ENCODE results near the gene CGRRF1.
A peak's percentile ranks its signal among the peaks of the same experiment; 100 is the strongest.

The CGRRF1 gene

DNA sequence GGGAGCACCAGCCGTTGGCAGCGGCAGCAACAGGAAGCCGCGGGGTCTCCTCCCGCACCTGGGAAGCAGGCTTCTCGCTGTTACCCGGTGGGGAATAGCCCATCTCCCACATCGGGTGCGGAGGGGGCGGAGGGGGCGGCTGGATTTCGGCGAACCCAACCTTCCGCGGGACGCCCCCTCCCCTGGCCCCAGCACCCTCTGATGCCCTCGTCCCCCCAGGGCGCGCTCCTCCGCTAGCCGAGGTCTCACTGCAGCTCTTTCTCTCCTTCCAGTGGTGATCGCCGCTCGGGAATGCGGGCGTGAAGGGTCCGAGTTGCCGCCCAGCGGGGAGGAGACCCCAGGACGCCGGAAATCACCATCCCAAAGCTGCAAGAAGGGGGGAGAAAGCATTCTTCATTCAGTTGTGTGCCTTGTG is 57.5 kb downstream of the CGRRF1 start (continued):
- TF ChIP-seq BCL11B (tag by site-specific recombination; IDR thresholded peaks at IDR 0.05; ENCODE audit: low read depth) (no peak), ZNF169 (tag by site-specific recombination; IDR thresholded peaks at IDR 0.05) (no peak), ZIC2 (tag by site-specific recombination; IDR thresholded peaks at IDR 0.05) (peak; percentile 76), ZNF423 (tag by site-specific recombination; IDR thresholded peaks at IDR 0.05) (peak; percentile 43; the same call in 1 of the 2 replicates), ZNF501 (tag by site-specific recombination; IDR thresholded peaks at IDR 0.05) (peak; percentile 41; the same call in 1 of the 2 replicates), KLF9 (tag by site-specific recombination; IDR thresholded peaks at IDR 0.05; ENCODE audit: low read depth) (0 out of 2 replicates have a peak, but pooled peaks have one; percentile 16)
- TF ChIP-seq, protein P1, sequence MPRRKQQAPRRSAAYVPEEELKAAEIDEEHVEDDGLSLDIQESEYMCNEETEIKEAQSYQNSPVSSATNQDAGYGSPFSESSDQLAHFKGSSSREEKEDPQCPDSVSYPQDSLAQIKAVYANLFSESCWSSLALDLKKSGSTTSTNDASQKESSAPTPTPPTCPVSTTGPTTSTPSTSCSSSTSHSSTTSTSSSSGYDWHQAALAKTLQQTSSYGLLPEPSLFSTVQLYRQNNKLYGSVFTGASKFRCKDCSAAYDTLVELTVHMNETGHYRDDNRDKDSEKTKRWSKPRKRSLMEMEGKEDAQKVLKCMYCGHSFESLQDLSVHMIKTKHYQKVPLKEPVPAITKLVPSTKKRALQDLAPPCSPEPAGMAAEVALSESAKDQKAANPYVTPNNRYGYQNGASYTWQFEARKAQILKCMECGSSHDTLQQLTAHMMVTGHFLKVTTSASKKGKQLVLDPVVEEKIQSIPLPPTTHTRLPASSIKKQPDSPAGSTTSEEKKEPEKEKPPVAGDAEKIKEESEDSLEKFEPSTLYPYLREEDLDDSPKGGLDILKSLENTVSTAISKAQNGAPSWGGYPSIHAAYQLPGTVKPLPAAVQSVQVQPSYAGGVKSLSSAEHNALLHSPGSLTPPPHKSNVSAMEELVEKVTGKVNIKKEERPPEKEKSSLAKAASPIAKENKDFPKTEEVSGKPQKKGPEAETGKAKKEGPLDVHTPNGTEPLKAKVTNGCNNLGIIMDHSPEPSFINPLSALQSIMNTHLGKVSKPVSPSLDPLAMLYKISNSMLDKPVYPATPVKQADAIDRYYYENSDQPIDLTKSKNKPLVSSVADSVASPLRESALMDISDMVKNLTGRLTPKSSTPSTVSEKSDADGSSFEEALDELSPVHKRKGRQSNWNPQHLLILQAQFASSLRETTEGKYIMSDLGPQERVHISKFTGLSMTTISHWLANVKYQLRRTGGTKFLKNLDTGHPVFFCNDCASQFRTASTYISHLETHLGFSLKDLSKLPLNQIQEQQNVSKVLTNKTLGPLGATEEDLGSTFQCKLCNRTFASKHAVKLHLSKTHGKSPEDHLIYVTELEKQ (tag by site-specific recombination; IDR thresholded peaks at IDR 0.05; ENCODE audit: borderline replicate concordance), result no peak

DNA sequence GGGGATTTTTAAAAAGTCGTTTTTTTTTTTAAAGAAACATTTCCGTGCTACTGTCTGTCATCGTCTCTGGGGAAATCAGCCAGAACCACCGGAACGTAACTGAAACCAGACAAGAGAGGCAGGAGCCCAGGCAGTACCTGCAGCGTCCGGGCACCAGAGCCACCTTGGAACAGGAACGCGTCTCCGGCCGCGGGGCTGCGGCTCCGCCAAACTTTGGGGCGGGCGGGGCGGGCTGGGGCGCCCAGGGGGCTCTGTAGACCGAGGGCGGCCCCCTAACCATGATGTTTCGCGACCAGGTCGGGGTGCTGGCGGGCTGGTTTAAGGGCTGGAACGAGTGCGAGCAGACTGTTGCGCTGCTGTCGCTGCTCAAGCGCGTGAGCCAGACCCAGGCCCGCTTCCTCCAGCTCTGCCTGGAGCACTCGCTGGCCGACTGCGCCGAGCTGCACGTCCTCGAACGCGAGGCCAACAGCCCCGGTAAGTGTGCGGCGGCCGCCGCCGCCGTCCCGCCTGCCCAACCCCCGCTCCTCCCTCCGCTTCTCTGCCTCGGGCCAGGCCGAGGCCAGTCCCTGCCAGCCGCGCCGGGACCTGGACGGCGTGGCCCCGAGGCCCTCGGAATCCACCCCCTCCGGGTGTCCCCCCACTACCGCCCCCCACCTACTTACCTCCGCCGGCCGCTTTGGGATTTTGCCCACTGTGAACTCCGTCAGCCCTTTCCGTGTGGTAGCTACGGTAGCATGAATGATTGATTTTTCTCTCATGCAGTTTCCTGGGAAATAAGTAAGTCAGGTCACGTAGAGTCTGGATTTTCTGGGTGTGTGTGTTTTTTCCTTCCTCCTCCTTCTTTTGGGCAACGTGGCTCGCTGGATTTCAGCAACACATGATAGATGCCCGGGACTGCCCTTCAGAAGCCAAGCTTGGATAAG is 58.2 kb downstream of the CGRRF1 start:
- H3K27ac ChIP-seq (ENCODE audit: extremely low read depth, low read depth, low read length), result peak overlapping the region; percentile 77; the same call in 1 of the 2 replicates
- ChIA-PET CTCF (interaction anchor here (0.6 to 2.1 kb wide), 12 partner anchors 9 to 527 kb away, joined by 3 to 13 read pairs (median 3); no protein-coding TSS in a partner anchor), POLR2A (interaction anchor here (0.6 to 2.4 kb wide), 11 partner anchors 16 to 303 kb away, joined by 3 to 11 read pairs (median 4); no protein-coding TSS in a partner anchor)
- peaks cover 5% of the 10 kb centered on the region; the same call in 1 of the 2 replicates for H3K4me1 ChIP-seq (ENCODE audit: control insufficient read depth, insufficient read depth, low read length)
- peaks cover 0 to 7% of the 10 kb centered on the region in 2 experiments; a peak in 1 of 3 replicates for H3K36me3 ChIP-seq (ENCODE audit: control insufficient read depth in 2 of 2, insufficient read depth in 1 of 2, low read length in 2 of 2)
- no peaks in the 10 kb centered on the region for H3K9me3 ChIP-seq (ENCODE audit: control insufficient read depth, insufficient read depth, low read depth, low read length)
- H3K4me3 ChIP-seq (ENCODE audit: low read depth, low read length), result peak overlapping the region; percentile 77
- TF ChIP-seq ZNF335 (tag by site-specific recombination; conservative IDR thresholded peaks at IDR 0.05) (peak; percentile 24; the same call in 1 of the 2 replicates), GLIS1 (tag by site-specific recombination; IDR thresholded peaks at IDR 0.05) (peak; percentile 57), ZNF341 (tag by site-specific recombination; IDR thresholded peaks at IDR 0.05; ENCODE audit: low read depth) (peak; percentile 72), ZNF623 (tag by site-specific recombination; IDR thresholded peaks at IDR 0.05) (no peak), ZBTB8A (tag by site-specific recombination; IDR thresholded peaks at IDR 0.05) (peak; percentile 70), GLIS2 (tag by site-specific recombination; IDR thresholded peaks at IDR 0.05) (peak; percentile 63), ZNF707 (tag by site-specific recombination; IDR thresholded peaks at IDR 0.05) (no peak), MEIS1 (CRISPR knock-in tag; IDR thresholded peaks at IDR 0.05; ENCODE audit: borderline replicate concordance) (no peak), OSR2 (tag by site-specific recombination; IDR thresholded peaks at IDR 0.05) (0 out of 2 replicates have a peak, but pooled peaks have one; percentile 17), ZNF121 (tag by site-specific recombination; IDR thresholded peaks at IDR 0.05) (no peak)
- TF ChIP-seq, protein P2, sequence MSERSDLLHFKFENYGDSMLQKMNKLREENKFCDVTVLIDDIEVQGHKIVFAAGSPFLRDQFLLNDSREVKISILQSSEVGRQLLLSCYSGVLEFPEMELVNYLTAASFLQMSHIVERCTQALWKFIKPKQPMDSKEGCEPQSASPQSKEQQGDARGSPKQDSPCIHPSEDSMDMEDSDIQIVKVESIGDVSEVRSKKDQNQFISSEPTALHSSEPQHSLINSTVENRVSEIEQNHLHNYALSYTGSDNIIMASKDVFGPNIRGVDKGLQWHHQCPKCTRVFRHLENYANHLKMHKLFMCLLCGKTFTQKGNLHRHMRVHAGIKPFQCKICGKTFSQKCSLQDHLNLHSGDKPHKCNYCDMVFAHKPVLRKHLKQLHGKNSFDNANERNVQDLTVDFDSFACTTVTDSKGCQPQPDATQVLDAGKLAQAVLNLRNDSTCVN (tag by site-specific recombination; optimal IDR thresholded peaks at IDR 0.05), result peak; percentile 69
- TF ChIP-seq, protein P3, sequence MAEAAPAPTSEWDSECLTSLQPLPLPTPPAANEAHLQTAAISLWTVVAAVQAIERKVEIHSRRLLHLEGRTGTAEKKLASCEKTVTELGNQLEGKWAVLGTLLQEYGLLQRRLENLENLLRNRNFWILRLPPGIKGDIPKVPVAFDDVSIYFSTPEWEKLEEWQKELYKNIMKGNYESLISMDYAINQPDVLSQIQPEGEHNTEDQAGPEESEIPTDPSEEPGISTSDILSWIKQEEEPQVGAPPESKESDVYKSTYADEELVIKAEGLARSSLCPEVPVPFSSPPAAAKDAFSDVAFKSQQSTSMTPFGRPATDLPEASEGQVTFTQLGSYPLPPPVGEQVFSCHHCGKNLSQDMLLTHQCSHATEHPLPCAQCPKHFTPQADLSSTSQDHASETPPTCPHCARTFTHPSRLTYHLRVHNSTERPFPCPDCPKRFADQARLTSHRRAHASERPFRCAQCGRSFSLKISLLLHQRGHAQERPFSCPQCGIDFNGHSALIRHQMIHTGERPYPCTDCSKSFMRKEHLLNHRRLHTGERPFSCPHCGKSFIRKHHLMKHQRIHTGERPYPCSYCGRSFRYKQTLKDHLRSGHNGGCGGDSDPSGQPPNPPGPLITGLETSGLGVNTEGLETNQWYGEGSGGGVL (tag by site-specific recombination; IDR thresholded peaks at IDR 0.05), result peak; percentile 88
- TF ChIP-seq, protein P4, sequence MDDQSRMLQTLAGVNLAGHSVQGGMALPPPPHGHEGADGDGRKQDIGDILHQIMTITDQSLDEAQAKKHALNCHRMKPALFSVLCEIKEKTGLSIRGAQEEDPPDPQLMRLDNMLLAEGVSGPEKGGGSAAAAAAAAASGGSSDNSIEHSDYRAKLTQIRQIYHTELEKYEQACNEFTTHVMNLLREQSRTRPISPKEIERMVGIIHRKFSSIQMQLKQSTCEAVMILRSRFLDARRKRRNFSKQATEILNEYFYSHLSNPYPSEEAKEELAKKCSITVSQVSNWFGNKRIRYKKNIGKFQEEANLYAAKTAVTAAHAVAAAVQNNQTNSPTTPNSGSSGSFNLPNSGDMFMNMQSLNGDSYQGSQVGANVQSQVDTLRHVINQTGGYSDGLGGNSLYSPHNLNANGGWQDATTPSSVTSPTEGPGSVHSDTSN (CRISPR knock-in tag; IDR thresholded peaks at IDR 0.05), result peak; percentile 36; the same call in 1 of the 2 replicates
- TF ChIP-seq, protein P5, sequence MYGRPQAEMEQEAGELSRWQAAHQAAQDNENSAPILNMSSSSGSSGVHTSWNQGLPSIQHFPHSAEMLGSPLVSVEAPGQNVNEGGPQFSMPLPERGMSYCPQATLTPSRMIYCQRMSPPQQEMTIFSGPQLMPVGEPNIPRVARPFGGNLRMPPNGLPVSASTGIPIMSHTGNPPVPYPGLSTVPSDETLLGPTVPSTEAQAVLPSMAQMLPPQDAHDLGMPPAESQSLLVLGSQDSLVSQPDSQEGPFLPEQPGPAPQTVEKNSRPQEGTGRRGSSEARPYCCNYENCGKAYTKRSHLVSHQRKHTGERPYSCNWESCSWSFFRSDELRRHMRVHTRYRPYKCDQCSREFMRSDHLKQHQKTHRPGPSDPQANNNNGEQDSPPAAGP (tag by site-specific recombination; IDR thresholded peaks at IDR 0.05), result 0 out of 2 replicates have a peak, but pooled peaks have one; percentile 8
- TF ChIP-seq, protein P6, sequence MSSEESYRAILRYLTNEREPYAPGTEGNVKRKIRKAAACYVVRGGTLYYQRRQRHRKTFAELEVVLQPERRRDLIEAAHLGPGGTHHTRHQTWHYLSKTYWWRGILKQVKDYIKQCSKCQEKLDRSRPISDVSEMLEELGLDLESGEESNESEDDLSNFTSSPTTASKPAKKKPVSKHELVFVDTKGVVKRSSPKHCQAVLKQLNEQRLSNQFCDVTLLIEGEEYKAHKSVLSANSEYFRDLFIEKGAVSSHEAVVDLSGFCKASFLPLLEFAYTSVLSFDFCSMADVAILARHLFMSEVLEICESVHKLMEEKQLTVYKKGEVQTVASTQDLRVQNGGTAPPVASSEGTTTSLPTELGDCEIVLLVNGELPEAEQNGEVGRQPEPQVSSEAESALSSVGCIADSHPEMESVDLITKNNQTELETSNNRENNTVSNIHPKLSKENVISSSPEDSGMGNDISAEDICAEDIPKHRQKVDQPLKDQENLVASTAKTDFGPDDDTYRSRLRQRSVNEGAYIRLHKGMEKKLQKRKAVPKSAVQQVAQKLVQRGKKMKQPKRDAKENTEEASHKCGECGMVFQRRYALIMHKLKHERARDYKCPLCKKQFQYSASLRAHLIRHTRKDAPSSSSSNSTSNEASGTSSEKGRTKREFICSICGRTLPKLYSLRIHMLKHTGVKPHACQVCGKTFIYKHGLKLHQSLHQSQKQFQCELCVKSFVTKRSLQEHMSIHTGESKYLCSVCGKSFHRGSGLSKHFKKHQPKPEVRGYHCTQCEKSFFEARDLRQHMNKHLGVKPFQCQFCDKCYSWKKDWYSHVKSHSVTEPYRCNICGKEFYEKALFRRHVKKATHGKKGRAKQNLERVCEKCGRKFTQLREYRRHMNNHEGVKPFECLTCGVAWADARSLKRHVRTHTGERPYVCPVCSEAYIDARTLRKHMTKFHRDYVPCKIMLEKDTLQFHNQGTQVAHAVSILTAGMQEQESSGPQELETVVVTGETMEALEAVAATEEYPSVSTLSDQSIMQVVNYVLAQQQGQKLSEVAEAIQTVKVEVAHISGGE (tag by site-specific recombination; conservative IDR thresholded peaks at IDR 0.05; ENCODE audit: low read depth), result peak; percentile 29; the same call in 1 of the 2 replicates
